M059J (cell line): Measurements from ENCODE around the gene HCST. TPM values are rescaled to one million over a fixed set of nuclear protein-coding genes. Genes with fewer than 3 reads are reported as not detected.
"Not testable (repeated sequence)": the region's sequence is repeated elsewhere in the genome, so short reads cannot be mapped to it uniquely, and the experiment has no call there.

Experiments used
- DNase-seq: peaks from one replicate; pipeline ENCODE4 v3.0.0-alpha.2; 2012; ENCODE audit warnings: low read depth
- total RNA-seq: library from RNA; depleted of rRNA; stranded (reverse); fragments of >200 nt; shearing (Covaris generic); gene quantifications from 2 replicates; pipeline ENCODE4 v1.2.3, GENCODE V29; 2014

The HCST gene
- total RNA-seq, 1 experiment from 2014 or later, result not detected

DNA sequence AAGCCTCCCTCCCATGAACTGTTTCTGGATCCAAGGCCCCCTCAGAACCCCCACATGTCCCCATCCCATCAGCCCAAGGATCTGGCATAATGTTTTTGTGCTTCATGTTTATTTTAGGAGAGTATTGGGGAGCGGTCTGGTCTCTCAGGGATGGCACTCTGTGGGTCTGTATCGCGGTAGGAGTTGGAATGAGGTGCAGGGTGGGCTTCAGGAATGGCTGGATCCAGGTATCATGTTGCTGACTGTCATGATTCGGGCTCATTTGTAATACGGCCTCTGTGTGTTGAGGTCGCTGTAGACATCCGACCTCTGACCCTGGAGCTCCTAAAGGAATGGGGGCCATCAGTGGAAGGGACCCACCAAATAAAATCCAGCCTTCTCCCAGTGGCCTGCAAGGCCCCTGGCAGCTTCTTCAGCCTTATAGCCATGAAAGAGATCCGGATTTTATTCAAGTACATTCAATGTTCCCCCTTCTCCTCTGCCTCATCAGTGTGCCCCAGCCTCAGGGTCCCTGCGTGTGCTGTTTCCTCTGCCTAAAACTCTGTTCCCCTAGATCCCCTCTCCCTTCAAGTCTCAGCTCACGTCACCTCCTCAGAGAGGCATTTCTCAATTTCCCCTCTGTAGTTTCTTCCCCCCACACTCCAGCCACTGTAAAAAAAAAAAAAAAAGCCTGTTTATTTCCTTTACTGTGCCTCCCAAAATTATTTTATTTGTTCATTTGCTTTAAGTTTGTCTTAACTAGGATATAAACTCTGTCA is 2.2 kb downstream of the HCST start:
- no peak for DNase-seq

DNA sequence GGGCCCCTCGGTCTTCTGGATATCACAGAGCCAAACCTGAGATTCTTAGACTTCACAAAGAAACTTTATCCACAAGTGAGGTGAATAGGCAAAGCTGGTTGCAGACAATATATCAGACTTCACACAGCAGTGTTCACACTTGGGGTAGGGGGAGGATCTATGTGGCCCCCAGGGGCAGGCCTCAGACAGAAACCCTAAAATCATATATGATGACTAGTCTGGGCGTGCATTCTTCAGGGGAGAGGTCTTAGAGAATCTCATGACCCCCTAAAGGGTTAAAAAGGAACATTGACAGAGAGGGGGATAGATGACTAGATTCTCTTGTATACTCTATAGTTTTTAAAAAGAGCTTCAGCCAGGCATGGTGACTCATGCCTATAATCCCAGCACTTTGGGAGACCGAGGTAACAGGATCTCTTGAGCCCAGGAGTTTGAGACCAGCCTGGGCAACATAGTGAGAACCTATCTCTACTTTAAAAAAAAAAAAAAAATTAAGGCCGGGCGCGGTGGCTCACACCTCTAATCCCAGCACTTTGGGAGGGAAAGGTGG is 2.9 kb downstream of the HCST start:
- peak; percentile 49 for DNase-seq

DNA sequence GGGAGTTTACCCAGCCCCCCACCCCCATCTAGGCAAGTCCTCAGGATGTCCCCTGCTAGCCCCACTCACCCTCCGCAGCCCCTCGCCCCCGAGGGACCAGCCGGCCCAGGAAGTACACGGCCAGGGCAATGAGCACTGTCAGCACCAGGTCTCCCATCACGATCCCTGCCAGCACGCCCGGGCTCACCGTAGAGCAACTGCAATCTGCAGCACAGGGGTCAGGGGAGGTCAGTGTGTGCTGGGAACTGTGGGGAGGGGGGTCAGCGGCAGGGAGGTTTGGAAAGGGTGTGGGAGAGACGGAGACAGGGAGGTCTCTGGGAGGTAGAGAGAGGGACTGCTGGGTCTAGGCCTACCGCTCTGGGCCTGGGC is 5.0 kb downstream of the HCST start:
- DNase-seq, result no peak

DNA sequence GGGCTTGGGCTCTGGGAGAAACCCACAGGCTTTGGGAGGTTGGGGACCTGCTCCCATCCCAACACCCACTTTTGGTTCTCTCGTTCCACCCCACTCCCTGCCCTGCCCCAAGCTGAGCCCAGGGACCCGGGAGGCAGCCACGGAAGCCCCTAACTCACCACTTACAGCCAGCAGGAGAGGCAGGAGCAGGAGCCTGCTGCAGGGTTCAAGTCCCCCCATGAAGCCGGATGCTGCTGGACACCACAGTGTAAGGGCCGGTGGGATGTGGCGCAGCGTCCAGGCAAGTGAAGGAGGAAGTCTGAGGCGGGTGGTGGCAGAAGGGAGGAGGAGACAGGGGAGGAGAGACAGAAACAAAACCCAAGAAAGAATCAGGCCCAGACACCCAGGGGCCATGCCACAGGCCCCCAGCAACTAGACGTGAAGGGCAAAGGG is 5.7 kb downstream of the HCST start, which contains the start of gene TYROBP:
Gene TYROBP (minus strand): TSS at position 286 of the 432 bp plus-strand sequence. CDS start 67 bp downstream, at position 219.
- no peak for DNase-seq

DNA sequence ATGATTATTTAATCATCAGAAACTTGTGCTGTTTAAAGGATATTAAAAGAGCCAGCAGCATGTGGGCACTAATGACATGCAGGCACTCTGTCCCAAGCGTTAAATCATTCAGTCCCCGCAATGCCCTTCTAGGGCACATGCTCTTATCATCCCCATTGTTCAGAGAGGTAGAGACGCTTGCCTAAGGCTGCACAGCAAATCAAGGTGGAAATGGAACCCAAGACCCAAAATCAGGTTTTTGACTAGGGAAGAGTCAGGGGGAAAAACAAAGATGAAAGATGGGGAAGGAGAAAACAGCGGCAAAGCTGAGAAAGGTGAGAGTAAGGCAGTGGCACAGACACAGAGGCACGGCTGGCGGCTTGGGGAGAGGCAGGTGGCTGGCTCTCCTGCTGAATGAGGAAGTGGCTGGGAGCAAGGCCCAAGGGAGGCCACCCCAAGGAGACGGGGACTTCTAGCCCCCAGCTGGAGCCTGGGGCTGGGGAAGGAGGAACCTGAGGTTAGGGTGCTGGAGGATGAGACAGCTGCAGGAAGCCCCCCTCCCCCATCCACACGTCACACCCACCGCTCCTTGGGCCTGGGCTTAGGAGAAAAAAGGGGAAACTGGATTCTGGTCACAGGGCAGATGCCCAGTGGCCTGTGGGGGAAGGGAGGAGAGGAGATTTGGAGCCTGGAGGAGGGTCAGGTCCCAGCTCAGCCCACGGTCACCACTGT is 6.8 kb downstream of the HCST start:
- DNase-seq, result no peak

DNA sequence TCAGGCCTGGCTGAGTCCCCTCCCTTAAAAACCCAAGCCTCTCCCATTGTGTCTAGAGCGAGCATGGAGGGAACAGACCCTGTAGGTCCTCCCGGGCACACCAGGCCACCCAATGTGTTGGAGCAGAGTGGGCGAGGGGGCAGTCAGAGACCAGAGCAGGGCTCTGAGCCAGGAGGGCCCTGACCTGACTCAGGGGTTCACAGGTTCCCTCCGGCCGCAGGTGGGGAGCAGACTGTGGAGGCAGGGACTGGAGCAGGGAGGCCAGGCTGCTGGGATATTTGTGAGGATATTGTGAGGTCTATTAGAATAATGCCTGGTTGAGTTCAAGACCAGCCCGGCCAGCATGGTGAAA is 7.3 kb downstream of the HCST start:
- DNase-seq, result no peak

DNA sequence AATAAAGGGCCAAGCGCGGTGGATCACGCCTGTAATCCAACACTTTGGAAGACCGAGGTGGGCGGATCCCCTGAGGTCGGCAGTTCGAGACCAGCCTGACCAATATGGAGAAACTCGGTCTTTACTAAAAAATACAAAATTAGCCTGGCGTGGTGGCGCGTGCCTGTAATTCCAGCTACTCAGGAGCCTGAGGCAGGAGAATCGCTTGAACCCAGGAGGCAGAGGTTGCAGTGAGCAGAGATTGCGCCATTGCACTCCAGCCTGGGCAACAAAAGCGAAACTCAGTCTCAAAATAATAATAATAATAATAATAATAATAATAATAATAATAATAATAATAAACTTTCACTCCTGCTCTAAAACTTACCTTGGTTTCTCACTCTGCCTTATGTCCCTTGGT is 8.0 kb downstream of the HCST start:
- DNase-seq, result not testable (repeated sequence)

DNA sequence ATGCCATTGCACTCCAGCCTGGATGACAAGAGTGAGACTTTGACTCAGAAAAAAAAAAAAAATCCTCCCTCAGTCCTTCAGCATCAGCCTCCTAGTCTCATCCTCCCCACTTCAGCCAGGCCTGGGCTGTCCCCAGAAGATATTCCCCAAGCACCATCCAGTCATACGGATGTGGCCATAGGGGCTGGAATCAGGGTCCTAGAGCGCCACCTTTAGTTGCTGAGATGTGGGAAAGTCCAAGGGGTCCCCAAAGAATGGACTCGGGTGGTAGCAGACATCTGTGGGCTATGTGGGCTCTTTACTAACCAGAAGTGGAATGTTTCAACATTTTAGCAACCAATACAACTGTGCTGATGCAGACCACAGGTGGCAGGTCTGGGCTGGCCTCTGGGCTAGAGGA is 8.8 kb downstream of the HCST start:
- no peak for DNase-seq

DNA sequence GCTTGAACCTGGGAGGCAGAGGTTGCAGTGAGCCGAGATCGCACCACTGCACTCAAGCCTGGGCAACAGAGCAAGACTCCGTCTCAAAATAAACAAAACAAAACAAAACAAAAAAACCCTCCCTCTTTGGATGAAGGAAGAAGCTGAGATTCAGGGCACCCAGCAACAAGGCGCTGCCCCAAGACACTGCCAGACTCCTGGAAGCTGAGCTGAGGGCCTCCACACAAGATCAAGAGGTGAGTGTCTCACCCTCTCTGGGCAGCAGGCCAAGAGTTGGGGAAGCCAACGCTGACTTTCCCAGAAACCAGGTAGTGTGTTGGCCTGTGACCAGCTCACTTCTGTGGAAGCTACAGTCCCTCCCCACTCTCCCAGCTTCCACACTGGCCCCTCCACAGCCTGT is 9.5 kb downstream of the HCST start:
- peak; percentile 84 for DNase-seq

DNA sequence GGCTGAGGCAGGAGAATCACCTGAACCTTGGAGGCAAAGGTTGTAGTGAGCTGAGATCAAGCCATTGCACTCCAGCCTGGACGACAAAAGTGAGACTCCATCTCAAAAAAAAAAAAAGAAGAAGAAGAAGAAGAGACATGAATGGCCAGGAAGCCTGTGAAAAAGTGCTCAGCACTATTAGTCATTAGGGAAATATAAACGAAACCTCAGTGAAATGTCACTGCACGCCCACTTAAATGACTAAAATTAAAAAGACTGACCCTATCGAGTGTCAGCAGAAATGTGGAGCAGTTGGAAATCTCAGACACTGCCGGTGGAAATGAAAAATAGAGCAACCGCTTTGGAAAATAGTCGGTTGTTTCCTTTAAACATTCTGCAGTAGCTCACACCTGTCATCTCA is 11.3 kb downstream of the HCST start:
- peak; percentile 29 for DNase-seq

DNA sequence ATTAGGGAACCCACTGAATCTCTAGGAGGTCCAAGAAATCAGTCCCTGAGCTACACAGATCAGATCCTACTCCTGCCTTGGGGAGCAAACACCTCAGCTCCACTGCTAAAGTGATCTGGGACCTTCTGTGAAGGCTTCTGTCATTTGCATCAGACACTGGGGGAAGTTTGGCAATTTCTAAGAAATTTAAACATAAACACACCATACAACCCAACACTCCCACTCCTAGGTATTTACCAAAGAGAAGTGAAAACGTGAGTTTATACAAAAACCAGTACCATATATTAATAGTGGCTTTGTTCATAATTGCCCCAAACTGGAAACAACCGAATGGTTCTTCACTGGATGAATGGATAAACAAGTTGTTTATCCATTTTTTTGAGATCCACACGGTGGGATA is 13.1 kb downstream of the HCST start:
- DNase-seq, result no peak

DNA sequence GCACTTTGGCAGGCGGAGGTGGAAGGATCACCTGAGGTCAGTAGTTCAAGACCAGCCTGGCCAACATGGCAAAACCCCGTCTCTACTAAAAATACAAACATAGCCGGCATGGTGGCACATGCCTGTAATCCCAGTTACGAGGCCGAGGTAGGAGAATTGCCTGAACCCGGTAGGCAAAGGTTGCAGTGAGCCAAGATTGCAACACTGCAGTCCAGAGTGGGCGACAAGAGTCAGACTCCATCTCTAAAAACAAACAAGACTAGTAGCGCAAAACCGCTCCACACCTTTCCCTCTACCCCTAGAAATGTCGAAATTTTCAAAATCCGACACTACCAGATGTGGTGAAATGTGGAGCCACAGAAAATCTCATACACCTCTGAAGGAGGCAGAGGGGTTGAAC is 17.0 kb downstream of the HCST start:
- DNase-seq, result no peak

DNA sequence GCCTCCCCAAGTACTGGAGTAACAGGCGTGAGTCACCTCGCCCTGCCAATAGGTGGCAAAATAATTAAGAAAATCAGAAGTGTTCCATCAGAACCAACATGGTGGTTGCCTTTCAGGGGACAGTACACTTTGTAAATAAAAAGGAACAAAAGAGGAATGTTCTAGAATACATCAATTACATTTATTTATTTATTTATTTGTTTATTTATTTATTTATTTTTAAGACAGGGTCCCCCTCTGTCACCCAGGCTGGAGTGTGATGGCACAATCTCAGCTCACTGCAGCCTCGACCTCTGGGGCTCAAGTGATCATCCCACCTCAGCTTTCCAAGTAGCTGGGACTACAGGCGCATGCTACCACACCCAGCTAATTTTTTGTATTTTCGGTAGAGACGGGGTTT is 18.7 kb downstream of the HCST start:
- no peak for DNase-seq

DNA sequence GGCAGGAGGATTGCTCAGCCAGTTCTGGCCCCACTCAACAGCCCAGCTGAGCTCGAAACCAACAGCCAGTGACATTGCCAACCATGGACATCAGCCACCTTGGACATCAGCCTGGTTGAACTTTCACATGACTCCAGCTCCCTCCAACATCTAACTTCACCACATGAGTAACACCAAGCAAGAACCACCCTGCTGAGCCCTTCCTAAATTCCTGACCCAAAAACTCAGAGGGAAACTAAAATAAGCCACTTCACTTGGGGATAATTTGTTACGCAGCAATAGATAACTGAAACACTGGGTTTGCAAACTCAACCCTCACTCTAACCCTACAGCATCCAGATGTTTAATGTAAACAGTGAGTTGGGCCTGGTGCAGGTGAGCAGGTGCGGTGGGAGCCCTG is 23.2 kb downstream of the HCST start:
- no peak for DNase-seq

DNA sequence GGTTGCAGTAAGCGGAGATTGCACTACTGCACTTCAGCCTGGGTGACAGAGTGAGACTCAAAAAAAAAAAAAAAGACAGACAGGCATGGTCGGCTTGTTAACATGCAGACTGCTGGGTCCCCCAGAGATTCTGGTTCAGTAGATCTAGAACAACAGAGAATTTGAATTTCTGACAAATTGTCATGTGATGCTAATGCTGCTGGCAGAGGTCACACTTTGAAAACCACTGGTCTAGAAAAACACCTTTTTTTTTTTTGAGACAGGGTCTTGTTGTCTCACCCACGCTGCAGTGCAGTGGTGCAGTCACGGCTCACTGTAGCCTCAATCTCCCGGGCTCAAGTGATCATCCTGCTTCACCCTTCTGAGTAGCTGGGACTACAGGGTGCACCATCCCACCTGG is 26.2 kb downstream of the HCST start:
- no peak for DNase-seq

DNA sequence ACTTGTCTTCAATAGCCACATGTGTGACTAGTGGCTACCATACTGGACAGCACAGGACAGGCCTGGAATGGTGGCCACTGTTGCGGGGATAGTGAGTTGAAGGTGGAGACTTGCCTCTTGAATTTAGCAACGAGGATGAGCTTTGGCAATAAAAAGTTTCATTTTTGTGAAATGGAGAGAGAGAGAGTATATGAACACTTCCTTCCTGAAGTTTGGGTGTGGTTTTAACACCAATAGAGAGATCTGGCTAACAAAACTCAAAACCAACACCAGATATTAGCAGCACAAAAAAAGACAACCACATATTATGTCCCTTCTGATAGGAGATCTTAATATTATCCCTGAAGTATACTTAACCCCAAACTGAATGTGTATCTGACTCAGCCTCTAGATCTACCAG is 27.5 kb downstream of the HCST start:
- DNase-seq, result no peak

DNA sequence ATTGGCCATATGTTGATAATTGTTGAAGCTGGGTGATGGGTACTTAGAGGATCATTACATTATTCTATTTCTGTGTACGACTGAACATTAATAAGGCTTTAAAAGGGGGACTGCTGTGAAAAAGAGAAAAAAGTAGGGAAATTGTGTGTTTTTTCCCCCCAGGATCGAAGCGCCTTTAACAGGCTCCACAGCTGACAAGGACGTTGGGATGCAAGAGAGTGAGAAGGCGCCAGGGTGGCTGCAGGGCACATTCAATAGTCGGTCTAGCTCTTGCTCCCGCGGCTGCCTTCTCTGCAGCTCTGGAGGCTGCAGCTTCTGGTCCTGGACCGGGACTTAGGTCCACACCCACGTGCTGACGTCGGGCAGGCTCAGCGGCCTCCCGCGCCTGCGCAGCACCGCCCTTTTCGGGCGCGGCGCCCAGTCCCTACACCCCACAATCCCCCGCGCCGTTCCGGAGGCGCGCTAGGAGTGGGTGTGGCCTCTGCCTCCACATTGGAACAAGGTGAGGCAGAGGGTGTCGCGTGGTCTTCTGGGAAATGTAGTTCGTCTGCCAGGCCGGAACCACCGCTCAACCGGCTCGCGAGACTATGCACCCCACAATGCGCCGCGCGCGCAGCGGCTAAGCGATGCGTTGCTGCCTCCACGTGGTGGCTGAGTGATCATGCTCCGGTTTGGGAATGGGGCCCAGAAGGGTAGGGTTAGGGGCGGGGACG is 29.0 kb downstream of the HCST start:
- DNase-seq, result peak; percentile 99

DNA sequence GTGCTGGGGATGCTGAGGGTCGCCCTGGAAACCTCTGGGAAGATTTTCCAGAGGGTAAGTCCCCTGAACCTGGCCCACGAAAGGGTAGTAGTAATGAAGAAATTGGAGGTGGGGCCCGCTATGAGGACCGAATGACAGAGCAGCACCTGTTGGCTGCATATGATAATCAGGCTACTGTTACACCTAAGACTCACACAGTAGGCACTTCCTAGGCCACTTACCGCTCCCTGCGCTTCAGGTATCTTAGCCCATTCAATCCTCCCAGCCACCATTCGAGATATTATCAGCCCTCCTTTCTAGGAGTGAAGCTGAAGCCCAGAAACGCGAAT is 29.5 kb downstream of the HCST start:
- DNase-seq, result no peak

DNA sequence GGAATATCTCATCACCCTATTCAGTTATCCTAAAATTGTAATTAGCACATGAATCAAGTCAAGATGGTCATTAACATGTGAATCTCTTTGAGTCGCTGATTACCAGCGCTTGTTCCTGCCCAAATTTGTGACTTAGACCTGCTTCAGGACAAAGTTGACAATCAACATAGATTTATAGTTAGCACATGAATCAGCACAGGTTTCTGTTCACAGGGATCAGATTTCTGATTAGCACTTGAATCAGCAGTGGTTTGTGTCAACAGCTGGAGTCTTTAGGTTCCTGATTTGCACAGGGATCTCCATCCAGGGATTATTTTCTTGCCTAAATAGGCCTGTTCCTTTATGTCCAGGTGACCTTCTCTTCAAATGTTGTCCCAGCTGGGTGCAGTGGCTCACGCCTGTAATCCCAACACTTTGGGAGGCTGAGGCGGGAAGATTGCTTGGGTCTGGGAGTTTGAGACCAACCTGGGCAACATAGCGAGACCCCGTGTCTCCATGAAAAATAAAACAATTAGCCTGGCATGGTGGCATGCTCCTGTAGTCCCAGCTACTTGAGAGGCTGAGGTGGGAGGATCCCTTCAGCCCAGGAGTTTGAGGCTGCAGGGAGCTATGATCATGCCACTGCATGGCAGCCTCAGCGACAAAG is 30.1 kb downstream of the HCST start:
- no peak for DNase-seq

DNA sequence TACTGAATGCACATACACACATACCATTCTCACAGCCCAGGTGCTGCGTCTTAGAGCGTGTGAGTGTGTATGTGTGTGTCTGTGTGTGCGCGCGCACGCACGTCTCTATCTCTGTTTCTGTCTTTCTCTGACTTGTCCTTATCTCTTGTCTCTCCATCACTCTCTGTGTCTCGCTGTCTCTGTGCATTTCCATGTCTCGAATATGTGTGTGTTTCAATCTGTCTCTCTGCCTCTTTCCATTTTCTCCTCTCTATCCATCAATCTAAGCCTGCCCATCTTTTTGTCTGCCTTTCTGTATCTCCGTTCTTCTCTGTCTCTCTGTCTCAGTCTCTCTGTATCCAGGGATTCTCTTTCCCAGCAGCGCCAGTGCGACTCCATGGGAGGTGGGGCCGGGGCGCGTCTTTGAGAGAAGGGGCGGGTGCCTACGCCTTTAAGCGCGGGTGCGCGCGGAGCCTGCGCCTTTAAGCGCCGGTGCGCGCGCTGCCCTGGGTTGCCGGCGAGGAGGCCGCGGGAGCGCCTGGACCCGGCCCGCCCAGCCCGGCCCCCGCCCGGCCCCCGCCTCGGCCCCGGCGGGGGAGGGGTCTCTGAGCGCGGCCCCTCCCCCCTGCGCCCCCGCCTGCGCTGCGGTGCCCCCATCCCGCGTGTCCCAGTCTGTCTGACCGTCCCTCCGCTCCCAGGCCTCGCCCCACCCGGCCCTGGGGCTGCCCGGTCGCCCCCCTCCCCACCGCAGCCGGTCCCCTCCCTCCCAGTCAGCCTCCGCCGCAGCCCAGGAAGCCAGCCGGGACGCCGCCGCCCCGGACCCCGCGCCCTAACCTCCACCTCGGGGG is 33.8 kb downstream of the HCST start, which contains the start of gene LRFN3:
Gene LRFN3 (plus strand): TSS at position 464 of the 827 bp plus-strand sequence. CDS start 3,052 bp downstream, outside the sequence.
- DNase-seq, result peak; percentile 61

DNA sequence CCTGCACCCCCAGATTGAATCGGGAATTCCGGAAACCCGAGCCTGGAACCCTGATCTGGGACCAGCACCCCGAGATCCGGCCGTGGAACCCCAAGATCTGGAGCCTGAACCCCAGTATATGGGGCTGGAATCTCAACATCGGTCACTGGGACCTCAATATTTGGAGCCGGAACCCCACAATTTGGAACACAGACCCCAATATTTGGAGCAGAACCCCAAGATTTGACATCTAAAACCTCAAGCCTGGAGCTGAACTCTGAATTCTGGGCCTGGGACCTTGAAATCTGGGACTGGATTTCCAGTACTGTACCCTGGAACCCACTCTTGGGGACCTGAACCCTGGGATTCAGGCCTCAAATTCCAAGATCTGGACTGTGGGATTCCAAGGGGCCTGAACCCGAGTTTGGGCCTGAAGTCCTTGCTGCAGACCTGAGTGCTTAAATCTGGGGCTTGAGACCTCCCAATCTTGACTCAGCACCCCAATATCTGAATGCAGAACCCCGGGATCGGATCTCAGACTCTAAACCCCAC is 34.5 kb downstream of the HCST start:
- DNase-seq, result no peak
